ENCODE data around the gene MCL1. TPM values are rescaled to one million over a fixed set of nuclear protein-coding genes. Genes with fewer than 3 reads are reported as not detected.

The MCL1 gene
- total RNA-seq, 1 donor from 2014 or later: 697 TPM

DNA sequence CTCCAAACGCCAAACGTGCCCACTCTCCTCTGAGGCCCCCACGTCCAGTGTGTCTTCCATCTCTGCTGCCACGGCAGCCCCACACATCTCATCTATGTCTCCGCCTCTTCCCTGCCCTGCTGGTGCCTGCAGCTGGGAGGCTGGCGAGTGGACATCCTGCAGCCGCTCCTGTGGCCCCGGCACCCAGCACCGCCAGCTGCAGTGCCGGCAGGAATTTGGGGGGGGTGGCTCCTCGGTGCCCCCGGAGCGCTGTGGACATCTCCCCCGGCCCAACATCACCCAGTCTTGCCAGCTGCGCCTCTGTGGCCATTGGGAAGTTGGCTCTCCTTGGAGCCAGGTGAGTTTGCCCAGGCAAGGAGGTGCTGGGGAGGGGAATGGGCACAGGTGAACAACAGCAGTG lies 21.6 kb downstream of the MCL1 start:
- DNase-seq (ENCODE audit: low spot score): no peak

DNA sequence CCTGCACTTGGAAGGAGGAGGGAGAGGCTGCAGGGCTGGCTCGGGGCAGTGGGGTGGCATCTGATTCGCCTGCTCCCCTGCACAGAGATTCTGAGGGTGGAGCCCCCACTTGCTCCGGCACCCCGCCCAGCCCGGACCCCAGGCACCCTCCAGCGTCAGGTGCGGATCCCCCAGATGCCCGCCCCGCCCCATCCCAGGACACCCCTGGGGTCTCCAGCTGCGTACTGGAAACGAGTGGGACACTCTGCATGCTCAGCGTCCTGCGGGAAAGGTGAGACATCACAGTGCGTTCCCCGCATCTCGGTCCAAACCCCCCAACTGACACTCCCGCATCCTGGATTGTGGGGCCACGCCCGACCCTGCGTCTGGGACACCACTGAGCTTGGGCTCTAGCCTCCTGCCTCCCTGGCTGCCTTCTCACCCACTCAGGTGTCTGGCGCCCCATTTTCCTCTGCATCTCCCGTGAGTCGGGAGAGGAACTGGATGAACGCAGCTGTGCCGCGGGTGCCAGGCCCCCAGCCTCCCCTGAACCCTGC lies 22.3 kb downstream of the MCL1 start:
- DNase-seq (ENCODE audit: low spot score): no peak

DNA sequence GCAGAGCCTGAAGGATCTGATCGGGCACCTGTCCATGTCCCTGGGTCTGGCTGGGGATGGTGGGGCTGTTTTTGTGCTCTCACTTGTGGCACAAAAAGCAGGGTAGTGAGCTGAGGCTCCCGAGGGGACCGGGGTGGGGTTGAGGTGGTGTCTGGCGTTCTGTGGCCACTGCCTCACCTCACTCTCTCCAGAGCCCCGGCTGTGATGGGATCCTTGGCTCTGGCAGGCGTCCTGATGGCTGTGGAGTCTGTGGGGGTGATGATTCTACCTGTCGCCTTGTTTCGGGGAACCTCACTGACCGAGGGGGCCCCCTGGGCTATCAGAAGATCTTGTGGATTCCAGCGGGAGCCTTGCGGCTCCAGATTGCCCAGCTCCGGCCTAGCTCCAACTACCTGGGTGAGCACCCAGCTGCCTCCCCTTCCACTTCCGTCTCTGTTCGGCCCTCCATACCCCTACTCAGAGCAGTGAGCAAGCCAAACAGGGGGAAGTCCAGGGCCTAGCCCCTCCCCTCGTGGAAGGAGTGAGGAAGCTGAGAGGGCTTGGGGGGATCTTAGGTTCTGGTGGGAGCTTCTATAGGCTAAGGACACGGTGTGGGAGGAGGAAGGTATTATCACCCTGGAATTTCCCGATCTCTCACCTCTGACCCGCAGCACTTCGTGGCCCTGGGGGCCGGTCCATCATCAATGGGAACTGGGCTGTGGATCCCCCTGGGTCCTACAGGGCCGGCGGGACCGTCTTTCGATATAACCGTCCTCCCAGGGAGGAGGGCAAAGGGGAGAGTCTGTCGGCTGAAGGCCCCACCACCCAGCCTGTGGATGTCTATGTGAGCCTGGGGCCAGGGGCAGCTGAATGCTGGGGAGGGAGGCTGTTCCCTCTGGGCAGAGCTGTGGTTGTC lies 23.2 kb downstream of the MCL1 start:
- DNase-seq (ENCODE audit: low spot score): no peak

DNA sequence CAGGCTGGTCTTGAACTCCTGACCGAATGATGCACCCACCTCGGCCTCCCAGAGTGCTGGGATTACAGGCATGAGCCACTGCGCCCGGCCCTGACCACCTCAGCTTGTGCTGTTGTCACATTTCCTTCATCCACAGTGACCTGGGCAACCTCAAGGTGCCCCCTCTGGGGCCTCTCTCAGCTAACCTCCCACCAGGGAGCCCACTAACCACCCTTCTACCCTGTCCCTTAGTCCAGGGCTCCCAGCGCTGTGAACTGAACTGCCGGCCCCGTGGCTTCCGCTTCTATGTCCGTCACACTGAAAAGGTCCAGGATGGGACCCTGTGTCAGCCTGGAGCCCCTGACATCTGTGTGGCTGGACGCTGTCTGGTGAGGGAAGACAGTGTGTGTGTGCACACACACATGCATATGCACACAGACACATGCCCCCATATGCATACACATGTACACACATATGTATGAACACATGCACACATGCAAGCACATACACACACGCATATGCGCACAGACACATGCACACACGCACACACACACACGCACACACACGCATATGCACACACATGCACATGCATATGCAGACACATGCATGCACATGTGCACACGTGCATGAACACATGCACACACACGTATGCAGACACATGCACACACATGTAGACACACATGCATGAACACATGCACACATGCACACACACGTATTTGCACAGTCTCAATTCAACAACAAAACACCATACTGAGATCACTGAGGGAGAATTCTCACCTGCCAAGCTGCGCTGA lies 24.0 kb downstream of the MCL1 start:
- DNase-seq (ENCODE audit: low spot score): no peak

DNA sequence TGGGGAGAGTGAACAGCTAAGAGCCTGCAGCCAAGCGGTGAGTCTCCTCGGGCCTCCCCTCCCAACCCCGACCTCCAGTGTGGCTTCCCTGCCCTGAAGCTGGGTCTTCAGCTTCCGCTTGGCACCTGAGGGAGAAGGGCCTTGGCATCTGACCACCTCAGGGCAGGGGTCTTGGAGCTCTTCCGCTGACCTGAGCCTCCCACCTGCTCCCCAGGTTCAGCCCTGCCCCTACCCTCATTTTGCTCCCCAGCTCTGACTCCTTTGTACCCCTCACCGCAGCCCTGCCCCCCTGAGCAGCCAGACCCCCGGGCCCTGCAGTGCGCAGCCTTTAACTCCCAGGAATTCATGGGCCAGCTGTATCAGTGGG lies 25.3 kb downstream of the MCL1 start:
- DNase-seq (ENCODE audit: low spot score): no peak

DNA sequence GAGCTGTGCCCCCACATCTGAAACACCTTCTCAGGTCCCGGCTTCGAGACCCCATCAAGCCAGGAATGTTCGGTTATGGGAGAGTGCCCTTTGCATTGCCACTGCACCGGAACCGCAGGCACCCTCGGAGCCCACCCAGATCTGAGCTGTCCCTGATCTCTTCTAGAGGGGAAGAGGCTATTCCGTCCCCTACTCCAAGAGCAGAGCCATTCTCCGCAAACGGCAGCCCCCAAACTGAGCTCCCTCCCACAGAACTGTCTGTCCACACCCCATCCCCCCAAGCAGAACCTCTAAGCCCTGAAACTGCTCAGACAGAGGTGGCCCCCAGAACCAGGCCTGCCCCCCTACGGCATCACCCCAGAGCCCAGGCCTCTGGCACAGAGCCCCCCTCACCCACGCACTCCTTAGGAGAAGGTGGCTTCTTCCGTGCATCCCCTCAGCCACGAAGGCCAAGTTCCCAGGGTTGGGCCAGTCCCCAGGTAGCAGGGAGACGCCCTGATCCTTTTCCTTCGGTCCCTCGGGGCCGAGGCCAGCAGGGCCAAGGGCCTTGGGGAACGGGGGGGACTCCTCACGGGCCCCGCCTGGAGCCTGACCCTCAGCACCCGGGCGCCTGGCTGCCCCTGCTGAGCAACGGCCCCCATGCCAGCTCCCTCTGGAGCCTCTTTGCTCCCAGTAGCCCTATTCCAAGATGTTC lies 25.9 kb downstream of the MCL1 start:
- DNase-seq (ENCODE audit: low spot score): no peak

DNA sequence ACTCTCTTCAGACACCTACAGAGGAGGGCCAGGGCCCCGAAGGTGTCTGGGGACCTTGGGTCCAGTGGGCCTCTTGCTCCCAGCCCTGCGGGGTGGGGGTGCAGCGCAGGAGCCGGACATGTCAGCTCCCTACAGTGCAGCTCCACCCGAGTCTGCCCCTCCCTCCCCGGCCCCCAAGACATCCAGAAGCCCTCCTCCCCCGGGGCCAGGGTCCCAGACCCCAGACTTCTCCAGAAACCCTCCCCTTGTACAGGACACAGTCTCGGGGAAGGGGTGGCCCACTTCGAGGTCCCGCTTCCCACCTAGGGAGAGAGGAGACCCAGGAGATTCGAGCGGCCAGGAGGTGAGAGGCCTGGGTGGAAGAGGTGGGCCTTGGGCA lies 26.5 kb downstream of the MCL1 start:
- no peak for DNase-seq (ENCODE audit: low spot score)

DNA sequence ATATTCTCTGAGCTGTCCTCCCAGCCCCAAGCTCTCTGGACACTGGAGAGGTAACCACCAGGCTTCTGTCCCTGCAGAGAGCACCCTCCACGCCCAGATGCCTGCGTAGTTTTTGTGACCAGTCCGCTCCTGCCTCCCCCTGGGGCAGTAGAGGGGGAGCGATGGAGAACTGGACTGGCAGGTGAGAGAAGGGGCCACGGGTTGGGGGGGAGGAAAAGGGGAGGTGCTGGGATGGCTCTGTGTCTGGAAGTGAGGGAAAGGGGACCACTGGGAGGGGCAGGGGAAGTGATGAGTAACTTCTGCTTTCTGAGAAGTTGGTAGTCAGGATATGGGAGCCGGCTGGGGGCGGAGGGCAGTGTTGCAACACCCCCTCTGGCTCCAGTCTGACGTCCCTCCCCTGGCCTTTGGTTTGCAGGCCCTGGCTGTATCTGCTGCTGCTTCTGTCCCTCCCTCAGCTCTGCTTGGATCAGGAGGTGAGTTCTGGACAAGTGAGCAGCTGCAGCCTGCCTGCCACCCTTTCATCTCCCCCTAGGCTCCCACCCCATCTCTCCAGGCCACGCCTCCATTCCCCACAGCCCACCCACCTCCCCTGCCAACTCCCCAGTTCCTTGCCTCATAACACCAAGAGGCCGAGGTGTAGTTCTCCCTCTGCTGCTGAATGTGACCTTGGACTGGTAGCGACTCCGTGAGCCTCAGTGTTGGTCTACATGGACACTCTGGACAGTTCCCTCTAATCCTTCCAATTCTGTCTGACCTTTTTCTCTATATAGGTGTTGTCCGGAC lies 27.1 kb downstream of the MCL1 start:
- peak; percentile 96 for DNase-seq (ENCODE audit: low spot score)

DNA sequence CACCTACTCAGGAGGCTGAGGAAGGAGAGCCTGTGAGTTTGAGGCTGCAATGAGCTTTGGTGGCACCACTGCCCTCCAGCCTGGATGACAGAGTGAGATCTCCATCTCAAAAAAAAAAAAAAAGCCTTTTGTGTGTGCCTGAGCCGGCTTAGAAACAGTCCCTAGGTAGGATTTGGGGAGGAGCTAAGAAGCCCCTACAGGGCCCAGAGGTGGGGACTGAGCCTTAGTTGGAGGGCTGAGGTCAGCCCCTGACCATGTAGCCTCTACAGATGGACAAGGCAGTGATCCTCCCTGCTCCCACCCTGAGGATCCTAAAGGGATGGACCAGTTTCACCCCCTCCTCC lies 27.7 kb downstream of the MCL1 start:
- DNase-seq (ENCODE audit: low spot score): no peak

DNA sequence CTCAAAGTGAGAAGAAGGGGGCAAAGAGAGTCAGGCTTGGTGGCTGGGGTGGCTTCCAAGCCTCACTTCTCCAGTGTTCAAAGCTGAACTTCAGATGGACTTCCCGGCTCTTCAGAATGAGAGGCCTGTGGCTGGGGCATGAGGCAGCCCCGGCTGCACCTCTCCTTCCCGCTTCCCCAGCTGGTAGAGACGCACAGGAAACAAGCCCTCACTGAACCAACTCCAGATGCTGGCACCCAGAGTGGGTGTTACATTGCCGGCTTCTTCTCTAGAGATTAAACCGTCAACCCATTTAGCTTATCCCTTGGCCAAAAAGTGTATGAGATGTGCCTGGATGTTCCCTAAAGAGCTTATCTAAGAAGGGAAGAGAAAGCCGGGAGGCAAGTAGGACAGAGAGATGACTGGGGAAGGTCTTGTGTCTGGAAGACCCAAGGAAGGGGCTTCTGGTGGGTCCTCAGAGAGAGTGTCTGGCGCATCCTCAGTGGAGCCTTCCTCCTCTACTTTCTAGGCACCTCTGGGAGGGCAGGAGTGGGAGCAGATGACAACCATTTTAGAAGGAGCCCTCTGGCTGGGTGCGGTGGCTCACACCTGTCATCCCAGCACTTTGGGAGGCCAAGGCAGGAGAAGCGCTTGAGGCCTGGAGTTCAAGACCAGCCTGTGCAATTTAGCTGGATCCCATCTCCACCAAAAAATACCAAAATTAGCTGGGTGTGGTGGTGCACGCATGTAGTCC lies 28.2 kb downstream of the MCL1 start:
- no peak for DNase-seq (ENCODE audit: low spot score)

DNA sequence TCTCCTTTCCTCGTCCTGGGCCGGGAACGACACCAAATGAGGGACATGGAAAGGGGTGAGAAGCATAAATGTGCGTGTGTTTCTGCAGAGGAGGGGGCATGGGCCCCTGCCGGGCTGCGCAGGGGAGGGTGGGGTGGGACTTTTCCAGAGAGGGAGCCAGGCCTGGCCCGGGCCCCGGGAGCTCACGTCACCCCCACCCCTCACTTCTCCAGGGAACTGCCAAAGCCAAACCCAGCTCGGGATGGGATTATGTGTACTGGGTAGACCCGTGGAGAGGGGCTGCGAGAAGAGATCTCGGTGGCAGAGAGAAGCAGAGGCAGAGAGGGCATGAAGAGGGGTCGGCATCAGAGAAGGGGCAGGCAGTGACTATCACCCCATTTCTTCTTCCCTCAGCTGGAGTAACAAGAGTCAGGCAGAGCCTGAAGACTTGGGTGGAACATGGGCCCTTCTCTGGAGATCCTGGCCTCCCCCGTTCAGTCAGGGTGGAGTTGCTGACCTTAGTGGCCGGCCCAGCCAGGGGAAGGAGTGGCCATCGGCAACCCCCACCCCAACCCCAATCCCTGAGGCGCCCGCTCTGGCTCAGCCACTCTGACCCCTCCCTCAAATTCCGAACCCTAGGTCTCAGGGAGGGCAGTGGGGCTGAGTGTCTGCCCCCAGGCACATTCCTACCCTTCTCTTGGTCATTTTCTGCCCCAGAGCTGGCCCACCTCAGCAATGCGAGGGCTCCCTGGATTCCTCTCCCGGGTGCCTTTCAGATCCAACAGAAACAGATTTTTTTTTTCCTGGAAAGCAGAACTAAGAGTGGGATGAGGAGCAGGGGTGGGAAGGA lies 29.0 kb downstream of the MCL1 start:
- DNase-seq (ENCODE audit: low spot score): no peak

DNA sequence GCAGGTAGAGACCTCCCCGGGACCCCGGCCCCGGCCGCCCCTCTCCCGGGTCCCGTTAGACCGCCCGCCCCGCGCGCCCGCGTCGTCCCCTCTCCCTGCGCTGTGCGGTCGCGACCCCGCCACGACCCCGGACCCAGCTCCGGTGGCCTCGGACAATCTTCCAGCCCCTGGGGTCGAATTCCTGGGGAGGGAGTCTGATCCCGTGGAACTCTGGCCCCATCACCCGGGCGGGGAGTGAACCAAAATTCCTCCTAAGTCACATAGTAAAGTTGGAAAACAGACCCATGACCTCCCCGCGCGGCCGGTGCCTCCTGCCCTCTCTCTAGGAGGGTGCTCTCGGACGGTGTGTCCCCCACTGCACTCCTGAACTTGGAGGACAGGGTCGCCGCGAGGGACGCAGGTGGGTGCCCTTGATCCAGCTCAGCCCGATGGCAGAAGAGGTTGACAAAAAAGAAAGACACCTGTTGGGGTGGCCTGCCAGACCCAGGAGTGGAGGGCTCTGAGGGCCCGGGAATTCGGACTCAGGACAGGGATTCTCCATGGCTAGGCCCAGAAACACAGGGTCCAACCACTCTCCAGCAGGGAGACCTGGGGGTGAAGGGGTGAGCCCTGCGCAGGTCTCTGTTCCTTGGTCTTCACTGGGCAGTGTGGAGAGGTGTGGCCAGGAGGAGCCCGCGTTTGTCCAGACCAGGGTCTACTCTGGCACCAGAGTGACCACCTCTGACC lies 29.8 kb downstream of the MCL1 start:
- DNase-seq (ENCODE audit: low spot score): no peak

DNA sequence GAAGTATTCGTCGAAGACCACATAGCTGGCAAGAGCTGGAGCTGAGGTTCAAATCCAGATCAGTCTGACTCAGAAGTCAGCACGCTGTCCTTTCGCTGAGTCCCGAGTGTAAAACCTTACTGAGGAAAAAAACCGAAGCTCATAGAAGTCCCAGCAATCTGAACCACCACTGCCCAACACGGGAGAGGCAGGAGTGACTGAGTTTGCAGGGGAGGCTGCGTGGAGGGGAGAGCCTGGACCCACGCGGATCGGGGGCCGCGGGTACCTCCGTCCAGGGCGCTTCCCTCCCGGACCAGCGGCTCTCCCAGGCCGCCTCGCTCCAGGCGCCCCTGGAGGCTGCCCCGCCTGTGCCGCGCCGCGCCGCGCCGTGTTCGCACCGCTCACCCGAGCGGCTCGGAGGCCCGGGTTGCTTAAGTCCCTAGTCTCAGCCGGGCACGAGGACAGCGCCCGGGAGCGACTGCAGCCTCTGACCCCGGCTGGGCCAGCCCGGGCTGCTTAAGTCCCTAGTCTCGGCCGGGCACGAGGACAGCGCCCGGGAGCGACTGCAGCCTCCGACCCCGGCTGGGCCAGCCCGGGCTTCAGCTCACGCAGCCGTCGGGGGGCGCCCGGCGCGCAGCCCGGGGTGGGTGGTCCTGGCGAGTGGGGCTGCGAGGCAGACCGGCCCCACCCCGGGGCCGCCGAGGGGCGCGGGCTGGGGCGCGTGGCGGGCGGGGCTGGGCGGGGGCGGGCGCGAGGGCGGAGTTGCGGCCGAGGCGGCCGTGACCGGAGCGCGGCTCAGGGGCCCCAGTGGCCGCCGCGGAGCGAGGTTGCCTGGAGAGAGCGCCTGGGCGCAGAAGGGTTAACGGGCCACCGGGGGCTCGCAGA lies 30.5 kb downstream of the MCL1 start, which contains the start of gene ADAMTSL4:
Gene ADAMTSL4 (plus strand): TSS at position 777 of the 864 bp plus-strand sequence. CDS start 2,881 bp downstream, outside the sequence.
- DNase-seq (ENCODE audit: low spot score): no peak

DNA sequence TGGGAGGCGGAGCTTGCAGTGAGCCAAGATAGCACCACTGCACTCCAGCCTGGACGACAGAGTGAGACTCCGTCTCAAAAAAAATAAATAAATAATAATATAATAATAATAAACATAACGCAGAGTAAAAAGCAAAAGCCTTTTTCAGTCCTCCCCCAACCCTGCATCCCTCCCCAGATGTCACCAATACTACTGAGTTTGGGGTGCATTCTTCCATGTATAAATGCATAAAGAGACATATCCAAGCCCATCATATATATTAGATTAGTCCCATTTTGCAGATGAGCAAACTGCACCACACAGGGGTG lies 31.1 kb downstream of the MCL1 start:
- no peak for DNase-seq (ENCODE audit: low spot score)

DNA sequence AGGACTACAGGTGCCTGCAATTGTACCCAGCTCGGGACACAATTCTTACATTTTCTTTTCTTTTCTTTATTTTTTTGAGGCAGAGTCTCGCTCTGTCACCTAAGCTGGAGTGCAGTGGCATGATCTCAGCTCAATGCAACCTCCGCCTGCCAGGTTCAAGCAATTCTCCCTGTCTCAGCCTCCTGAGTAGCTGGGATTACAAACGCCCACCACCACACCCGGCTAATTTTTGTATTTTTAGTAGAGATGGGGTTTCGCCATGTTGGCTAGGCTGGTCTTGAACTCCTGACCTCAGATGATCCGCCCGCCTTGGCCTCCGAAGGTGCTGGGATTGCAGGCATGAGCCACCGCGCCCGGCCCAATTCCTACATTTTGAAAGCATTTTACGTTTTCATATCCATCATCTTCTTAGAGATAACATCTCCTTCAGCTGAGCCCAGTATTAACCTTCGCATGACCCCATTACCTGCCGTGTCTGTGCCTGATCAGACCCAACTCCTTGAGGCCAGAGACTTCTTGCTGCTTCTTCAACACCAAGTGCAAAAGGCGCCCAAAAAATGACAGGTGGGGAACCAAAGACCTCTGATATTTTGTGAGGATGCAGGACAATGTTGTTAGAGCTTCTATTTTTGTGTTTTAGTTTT lies 33.0 kb downstream of the MCL1 start:
- DNase-seq (ENCODE audit: low spot score): no peak

DNA sequence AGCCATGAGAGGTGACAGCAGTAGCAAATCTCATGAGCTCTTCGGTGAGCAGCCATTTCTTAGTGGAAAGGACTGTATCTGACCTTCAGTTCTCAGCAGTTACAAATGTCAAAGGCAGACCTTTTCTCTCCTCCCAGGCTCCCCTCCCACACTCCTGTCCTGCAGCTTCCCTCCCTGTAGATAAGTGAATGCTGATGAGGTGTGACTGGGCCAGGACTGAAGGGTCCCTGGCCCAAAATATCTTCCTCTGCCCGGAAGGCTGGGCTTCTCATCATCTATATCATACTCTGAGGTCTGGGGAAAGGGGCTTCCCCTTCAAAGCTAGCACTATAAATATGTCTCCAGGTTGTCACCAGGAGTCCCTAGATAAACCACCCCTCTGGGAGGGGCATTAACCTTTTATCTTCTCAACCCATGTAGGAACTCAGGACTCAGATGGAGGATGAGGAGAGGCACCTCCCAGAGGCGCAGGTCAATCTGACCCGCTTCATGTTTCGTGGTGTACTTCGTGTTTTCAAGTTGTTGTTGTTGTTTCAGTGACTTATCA lies 33.9 kb downstream of the MCL1 start:
- no peak for DNase-seq (ENCODE audit: low spot score)

DNA sequence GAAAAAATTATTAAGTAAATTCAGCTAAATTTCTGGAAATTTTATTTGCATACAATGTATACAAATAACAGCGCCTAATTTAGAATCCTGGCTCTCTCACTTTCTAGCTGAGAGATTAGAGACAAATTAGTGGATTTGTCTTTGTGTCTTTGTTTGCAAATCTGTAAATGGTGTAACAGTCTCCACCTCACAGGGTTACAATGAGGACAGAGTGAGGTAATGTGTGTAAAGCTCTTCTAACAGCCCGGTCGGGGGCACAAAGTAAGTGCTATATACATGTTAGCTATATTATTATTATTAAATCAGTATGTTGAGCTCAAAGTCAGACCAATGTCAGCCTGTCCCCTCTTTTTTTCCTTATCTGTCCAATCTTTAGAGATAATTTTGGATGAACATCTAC lies 35.2 kb downstream of the MCL1 start:
- DNase-seq (ENCODE audit: low spot score): no peak
